K562 (cell line): ENCODE results near the gene NUP107.

Experiments used
- BACH1 ChIP-seq: fragments of 200-800 bp; sonication (Bioruptor generic); IDR thresholded peaks from 2 replicates; pipeline ENCODE4 v1.6.1; 2016; ENCODE audit warnings: missing genetic modification characterization, missing compliant biosample characterization
- PTRF ChIP-seq: fragments of 450-650 bp; IDR thresholded peaks from 2 replicates; pipeline ENCODE4 v1.6.1; 2016; ENCODE audit warnings: mild to moderate bottlenecking, missing genetic modification characterization, missing compliant biosample characterization
- TF ChIP-seq, protein P1 (sequence below): fragments of 450-650 bp; IDR thresholded peaks from 2 replicates; pipeline ENCODE4 v1.6.1; 2016; ENCODE audit warnings: borderline replicate concordance
- TF ChIP-seq, protein P2 (sequence below), 3 experiments: IDR thresholded peaks in 2 of 3; conservative IDR thresholded peaks in 1 of 3; 2 replicates each; pipeline ENCODE4 v1.5.1; 2011 to 2012; ENCODE audit warnings: low read length in 3 of 3, mild to moderate bottlenecking in 3 of 3, control low read depth in 2 of 3, improper control_type of control experiment in 1 of 3, inconsistent platforms in 1 of 3, low read depth in 1 of 3, mixed read lengths in 1 of 3, moderate library complexity in 1 of 3; ENCODE audit not compliant: insufficient read depth in 2 of 3
- TF ChIP-seq, protein P3 (sequence below): IDR thresholded peaks from 2 replicates; pipeline ENCODE4 v1.6.1; 2016; ENCODE audit warnings: missing genetic modification characterization, missing compliant biosample characterization
- TF ChIP-seq, protein P4 (sequence below), 2 experiments: fragments of 450-650 bp in 1 of 2; sonication (generic) in 1 of 2; formaldehyde crosslinking in 1 of 2; IDR thresholded peaks in 1 of 2; conservative IDR thresholded peaks in 1 of 2; 2 replicates each; pipeline versions ENCODE4 v1.6.1 to v1.8.1; 2016 to 2023; ENCODE audit warnings: mild to moderate bottlenecking in 2 of 2, moderate library complexity in 2 of 2, inconsistent platforms in 1 of 2, missing genetic modification reagents in 1 of 2

DNA sequence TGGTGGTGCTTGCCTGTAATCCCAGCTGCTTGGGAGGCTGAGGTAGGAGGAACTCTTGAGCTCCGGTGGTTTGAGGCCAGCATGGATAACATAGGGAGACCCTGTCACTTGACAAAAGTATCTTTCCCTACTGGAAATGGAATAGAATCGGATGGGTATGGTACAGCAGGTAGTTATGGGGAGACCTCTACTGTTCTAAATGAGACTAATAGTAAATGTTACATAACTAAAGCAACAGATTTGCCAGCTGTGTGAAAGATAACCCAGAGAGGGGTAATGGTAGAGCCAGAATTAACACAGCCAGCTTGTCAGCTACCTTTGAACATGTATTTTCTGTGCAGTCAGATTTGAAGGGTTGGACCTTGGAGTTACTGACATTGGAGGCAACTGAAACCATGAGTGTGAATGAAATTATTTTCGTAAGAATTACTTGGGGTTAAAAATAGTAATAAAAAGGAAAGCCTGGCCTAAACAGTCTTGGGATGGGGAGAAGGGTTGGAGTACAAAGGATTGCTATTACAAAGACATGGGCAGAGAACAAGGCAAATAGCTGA lies 21.7 kb upstream of the NUP107 start:
- TF ChIP-seq, protein P1, sequence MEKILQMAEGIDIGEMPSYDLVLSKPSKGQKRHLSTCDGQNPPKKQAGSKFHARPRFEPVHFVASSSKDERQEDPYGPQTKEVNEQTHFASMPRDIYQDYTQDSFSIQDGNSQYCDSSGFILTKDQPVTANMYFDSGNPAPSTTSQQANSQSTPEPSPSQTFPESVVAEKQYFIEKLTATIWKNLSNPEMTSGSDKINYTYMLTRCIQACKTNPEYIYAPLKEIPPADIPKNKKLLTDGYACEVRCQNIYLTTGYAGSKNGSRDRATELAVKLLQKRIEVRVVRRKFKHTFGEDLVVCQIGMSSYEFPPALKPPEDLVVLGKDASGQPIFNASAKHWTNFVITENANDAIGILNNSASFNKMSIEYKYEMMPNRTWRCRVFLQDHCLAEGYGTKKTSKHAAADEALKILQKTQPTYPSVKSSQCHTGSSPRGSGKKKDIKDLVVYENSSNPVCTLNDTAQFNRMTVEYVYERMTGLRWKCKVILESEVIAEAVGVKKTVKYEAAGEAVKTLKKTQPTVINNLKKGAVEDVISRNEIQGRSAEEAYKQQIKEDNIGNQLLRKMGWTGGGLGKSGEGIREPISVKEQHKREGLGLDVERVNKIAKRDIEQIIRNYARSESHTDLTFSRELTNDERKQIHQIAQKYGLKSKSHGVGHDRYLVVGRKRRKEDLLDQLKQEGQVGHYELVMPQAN: no peak
- TF ChIP-seq, protein P2, sequence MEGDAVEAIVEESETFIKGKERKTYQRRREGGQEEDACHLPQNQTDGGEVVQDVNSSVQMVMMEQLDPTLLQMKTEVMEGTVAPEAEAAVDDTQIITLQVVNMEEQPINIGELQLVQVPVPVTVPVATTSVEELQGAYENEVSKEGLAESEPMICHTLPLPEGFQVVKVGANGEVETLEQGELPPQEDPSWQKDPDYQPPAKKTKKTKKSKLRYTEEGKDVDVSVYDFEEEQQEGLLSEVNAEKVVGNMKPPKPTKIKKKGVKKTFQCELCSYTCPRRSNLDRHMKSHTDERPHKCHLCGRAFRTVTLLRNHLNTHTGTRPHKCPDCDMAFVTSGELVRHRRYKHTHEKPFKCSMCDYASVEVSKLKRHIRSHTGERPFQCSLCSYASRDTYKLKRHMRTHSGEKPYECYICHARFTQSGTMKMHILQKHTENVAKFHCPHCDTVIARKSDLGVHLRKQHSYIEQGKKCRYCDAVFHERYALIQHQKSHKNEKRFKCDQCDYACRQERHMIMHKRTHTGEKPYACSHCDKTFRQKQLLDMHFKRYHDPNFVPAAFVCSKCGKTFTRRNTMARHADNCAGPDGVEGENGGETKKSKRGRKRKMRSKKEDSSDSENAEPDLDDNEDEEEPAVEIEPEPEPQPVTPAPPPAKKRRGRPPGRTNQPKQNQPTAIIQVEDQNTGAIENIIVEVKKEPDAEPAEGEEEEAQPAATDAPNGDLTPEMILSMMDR (IDR thresholded peaks at IDR 0.05 in 2 of 3, conservative IDR thresholded peaks at IDR 0.05 in 1 of 3; ENCODE audit: insufficient read depth in 2 of 3, low read depth in 1 of 3, low read length in 3 of 3): peak in 2 of 3 experiments; percentile 17 to 42; a peak in 3 of 6 replicates
- TF ChIP-seq PTRF (tag) (no peak), BACH1 (no peak)
- TF ChIP-seq, protein P3, sequence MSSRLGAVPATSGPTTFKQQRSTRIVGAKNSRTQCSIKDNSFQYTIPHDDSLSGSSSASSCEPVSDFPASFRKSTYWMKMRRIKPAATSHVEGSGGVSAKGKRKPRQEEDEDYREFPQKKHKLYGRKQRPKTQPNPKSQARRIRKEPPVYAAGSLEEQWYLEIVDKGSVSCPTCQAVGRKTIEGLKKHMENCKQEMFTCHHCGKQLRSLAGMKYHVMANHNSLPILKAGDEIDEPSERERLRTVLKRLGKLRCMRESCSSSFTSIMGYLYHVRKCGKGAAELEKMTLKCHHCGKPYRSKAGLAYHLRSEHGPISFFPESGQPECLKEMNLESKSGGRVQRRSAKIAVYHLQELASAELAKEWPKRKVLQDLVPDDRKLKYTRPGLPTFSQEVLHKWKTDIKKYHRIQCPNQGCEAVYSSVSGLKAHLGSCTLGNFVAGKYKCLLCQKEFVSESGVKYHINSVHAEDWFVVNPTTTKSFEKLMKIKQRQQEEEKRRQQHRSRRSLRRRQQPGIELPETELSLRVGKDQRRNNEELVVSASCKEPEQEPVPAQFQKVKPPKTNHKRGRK (tag): no peak
- TF ChIP-seq, protein P4, sequence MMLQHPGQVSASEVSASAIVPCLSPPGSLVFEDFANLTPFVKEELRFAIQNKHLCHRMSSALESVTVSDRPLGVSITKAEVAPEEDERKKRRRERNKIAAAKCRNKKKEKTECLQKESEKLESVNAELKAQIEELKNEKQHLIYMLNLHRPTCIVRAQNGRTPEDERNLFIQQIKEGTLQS (IDR thresholded peaks at IDR 0.05): no peak
- TF ChIP-seq, protein P4 (CRISPR knock-in tag; conservative IDR thresholded peaks at IDR 0.05): no peak
